Measurements from ENCODE around the gene OMP.
A peak's percentile ranks its signal among the peaks of the same experiment; 100 is the strongest.

OMP gene

DNA sequence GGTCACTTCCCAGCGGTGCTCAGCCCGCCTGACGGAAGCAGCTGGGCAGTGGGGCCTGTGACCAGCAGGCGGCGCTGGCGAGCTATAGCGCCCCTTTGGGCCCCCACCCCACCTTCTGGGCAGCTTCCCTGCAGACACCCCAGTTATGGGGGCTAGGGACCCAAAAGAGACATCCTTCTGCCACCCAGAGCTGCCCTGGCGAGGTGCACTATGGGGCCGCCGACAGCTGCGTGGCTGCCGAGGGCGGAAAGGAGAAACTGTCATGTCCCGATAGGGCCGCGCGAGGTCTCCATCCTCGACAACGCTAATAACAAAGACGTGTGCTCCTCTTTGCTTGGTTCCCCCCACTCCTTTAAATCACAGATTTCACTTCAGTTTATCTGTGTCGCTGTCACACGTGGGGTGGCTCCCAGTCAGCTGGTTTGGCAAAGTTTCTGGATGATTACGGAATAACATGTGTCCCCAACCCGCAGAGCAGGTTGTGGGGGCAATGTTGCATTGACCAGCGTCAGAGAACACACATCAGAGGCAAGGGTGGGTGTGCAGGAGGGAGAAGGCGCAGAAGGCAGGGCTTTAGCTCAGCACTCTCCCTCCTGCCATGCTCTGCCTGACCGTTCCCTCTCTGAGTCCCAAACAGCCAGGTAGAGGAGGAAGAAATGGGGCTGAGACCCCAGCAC, 24.7 kb downstream of the OMP start:
- Histone ChIP-seq H3K9ac (ENCODE audit: low read depth in 1 of 2, low read length in 2 of 2) (peak overlapping the region; percentile 47 to 55), H3K36me3 (ENCODE audit: control insufficient read depth in 2 of 2, insufficient read depth in 2 of 2, low read length in 2 of 2) (peaks cover 16 to 24% of the 10 kb centered on the region in 2 donors), H3K9me3 (ENCODE audit: control insufficient read depth in 2 of 2, low read length in 2 of 2) (no peaks in the 10 kb centered on the region), H3K4me1 (ENCODE audit: control insufficient read depth in 2 of 2, insufficient read depth in 2 of 2, low read length in 2 of 2) (peaks cover 11 to 19% of the 10 kb centered on the region in 2 donors), H3K4me3 (ENCODE audit: low read length in 2 of 2) (peak overlapping the region; percentile 31 to 56), H3K27ac (ENCODE audit: low read depth in 2 of 2, low read length in 2 of 2) (no peak overlapping the region), H3K27me3 (ENCODE audit: control insufficient read depth in 2 of 2, insufficient read depth in 2 of 2, low read length in 2 of 2) (no peaks in the 10 kb centered on the region)

DNA sequence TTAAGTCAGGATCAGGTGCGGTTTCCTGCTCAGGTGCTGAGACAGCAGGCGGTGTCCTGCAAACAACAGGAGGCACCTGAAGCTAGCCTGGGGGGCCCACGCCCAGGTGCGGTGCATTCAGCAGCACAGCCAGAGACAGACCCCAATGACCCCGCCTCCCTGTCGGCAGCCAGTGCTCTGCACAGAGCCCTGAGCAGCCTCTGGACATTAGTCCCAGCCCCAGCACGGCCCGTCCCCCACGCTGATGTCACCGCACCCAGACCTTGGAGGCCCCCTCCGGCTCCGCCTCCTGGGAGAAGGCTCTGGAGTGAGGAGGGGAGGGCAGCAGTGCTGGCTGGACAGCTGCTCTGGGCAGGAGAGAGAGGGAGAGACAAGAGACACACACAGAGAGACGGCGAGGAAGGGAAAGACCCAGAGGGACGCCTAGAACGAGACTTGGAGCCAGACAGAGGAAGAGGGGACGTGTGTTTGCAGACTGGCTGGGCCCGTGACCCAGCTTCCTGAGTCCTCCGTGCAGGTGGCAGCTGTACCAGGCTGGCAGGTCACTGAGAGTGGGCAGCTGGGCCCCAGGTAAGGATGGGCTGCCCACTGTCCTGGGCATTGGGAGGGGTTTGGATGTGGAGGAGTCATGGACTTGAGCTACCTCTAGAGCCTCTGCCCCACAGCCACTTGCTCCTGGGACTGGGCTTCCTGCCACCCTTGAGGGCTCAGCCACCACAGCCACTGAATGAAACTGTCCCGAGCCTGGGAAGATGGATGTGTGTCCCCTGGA, 25.5 kb downstream of the OMP start, which contains the start of gene MYO7A:
TSS of gene MYO7A (plus strand) at position 327 of the 772 bp plus-strand sequence. CDS start 2,389 bp downstream, outside the sequence.
- peaks cover 8 to 17% of the 10 kb centered on the region in 2 donors for H3K36me3 ChIP-seq (ENCODE audit: control insufficient read depth in 2 of 2, insufficient read depth in 2 of 2, low read length in 2 of 2)
- no peaks in the 10 kb centered on the region for H3K27me3 ChIP-seq (ENCODE audit: control insufficient read depth in 2 of 2, insufficient read depth in 2 of 2, low read length in 2 of 2)
- H3K27ac ChIP-seq (ENCODE audit: low read depth in 2 of 2, low read length in 2 of 2), result no peak within 1 kb of the TSS
- H3K4me3 ChIP-seq (ENCODE audit: low read length in 2 of 2), result peak within 1 kb of the TSS; percentile 31 to 56
- H3K9ac ChIP-seq (ENCODE audit: low read depth in 1 of 2, low read length in 2 of 2), result peak within 1 kb of the TSS; percentile 47 to 55
- H3K9me3 ChIP-seq (ENCODE audit: control insufficient read depth in 2 of 2, low read length in 2 of 2), result no peaks in the 10 kb centered on the region
- peaks cover 11 to 19% of the 10 kb centered on the region in 2 donors for H3K4me1 ChIP-seq (ENCODE audit: control insufficient read depth in 2 of 2, insufficient read depth in 2 of 2, low read length in 2 of 2)

DNA sequence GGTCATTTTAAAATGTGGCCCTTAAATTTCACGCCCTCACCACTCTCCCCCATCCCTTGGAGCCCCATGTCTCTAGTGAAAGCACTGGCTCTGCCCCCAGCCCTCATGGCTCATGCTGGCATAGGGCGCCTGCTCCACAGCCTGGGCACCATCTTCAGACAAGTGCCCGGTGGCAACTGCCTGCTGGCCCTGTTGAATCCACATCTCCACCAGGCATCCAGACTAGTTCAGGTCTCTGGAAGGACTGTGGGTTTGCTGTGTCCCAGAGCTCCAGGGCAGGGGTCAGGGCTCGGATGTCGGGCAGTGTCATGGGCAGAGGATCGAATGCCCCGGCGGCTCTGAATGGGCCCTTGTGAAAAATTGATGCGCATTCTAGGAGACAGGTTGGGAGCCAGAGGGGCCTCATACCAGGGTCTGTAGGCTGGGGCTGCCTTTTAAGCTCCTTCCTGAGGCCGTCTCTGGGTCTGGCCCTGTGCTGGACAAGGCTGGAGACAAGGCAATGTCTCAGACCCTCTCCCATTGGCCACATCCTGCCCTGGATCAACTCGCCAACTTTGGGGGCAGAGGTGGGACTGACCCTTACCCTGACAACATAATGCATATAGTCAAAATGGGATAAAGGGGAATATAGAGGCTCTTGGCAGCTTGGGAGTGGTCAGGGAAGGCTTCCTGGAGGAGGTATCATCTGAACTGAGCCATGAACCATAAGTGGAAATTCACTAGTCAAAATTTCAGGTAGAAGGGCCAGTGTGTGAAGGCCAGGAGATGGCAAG, 26.6 kb downstream of the OMP start:
- Histone ChIP-seq H3K4me3 (ENCODE audit: low read length in 2 of 2) (no peak overlapping the region), H3K36me3 (ENCODE audit: control insufficient read depth in 2 of 2, insufficient read depth in 2 of 2, low read length in 2 of 2) (peaks cover 0 to 8% of the 10 kb centered on the region in 2 donors), H3K4me1 (ENCODE audit: control insufficient read depth in 2 of 2, insufficient read depth in 2 of 2, low read length in 2 of 2) (peaks cover 11 to 19% of the 10 kb centered on the region in 2 donors), H3K27me3 (ENCODE audit: control insufficient read depth in 2 of 2, insufficient read depth in 2 of 2, low read length in 2 of 2) (no peaks in the 10 kb centered on the region), H3K9me3 (ENCODE audit: control insufficient read depth in 2 of 2, low read length in 2 of 2) (no peaks in the 10 kb centered on the region), H3K27ac (ENCODE audit: low read depth in 2 of 2, low read length in 2 of 2) (no peak overlapping the region), H3K9ac (ENCODE audit: low read depth in 1 of 2, low read length in 2 of 2) (no peak overlapping the region)

DNA sequence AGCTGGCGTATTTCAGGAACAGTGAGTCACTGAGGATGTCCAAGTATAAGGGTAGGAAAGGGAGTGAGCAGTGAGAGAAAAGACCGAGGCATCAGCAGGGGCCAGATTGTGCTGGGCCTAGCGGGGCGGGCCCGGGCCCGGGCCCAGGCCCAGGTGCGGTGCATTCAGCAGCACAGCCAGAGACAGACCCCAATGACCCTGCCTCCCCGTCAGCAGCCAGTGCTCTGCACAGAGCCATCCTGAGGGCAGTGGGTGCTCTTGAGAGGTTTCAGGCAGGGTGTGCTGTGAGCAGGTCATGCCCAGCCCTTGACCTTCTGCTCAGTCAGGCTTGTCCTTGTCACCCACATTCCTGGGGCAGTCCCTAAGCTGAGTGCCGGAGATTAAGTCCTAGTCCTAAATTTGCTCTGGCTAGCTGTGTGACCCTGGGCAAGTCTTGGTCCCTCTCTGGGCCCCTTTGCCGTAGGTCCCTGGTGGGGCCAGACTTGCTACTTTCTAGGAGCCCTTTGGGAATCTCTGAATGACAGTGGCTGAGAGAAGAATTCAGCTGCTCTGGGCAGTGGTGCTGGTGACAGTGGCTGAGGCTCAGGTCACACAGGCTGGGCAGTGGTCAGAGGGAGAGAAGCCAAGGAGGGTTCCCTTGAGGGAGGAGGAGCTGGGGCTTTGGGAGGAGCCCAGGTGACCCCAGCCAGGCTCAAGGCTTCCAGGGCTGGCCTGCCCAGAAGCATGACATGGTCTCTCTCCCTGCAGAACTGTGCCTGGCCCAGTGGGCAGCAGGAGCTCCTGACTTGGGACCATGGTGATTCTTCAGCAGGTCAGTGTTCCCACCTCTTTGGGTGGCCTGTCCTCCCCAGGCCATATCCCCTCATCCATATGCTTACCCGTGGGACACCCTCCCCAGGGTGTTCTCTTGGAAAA, 27.5 kb downstream of the OMP start:
- Histone ChIP-seq H3K9me3 (ENCODE audit: control insufficient read depth in 2 of 2, low read length in 2 of 2) (no peaks in the 10 kb centered on the region), H3K27ac (ENCODE audit: low read depth in 2 of 2, low read length in 2 of 2) (no peak overlapping the region), H3K27me3 (ENCODE audit: control insufficient read depth in 2 of 2, insufficient read depth in 2 of 2, low read length in 2 of 2) (no peaks in the 10 kb centered on the region), H3K4me3 (ENCODE audit: low read length in 2 of 2) (no peak overlapping the region), H3K36me3 (ENCODE audit: control insufficient read depth in 2 of 2, insufficient read depth in 2 of 2, low read length in 2 of 2) (peaks cover 0 to 3% of the 10 kb centered on the region in 2 donors), H3K4me1 (ENCODE audit: control insufficient read depth in 2 of 2, insufficient read depth in 2 of 2, low read length in 2 of 2) (peaks cover 11 to 19% of the 10 kb centered on the region in 2 donors), H3K9ac (ENCODE audit: low read depth in 1 of 2, low read length in 2 of 2) (no peak overlapping the region)

DNA sequence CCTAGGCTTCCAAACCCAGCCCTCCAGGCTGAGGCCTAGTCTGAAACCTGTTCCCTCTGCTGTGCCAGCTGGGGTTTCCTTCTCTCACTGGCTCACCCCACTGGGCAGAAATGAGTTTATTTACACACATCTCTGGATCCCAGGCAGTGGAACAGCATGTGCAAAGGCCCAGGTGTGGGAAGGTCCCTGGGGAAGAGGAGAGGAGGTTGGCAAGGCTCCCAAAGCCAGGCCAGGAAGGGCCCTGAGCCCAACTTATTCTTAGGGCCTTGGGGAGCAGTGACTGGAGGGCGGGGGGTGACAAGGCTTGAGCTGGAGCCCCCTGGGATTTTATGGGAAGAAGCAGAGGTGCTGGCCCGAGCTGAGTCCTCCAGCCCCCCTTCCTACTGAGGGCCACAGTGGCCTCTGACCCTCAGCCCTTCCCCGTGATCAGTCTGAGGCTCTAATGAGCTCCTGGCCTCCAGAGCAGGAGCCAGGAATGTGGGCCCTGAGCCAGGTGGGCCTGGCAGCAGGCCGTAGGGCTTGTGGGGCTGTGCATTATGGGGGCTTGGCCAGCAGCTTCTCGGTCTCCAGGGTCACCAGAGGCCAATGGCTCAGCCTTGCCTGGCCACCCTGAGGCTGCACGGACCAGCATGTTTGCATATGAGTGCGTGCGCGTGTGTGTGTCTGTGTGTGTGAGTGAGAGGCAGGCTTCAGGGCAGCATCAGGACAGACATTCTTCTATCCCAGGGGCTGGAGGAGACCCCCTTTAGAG, 28.3 kb downstream of the OMP start:
- Histone ChIP-seq H3K4me1 (ENCODE audit: control insufficient read depth in 2 of 2, insufficient read depth in 2 of 2, low read length in 2 of 2) (peaks cover 11 to 19% of the 10 kb centered on the region in 2 donors), H3K27me3 (ENCODE audit: control insufficient read depth in 2 of 2, insufficient read depth in 2 of 2, low read length in 2 of 2) (no peaks in the 10 kb centered on the region), H3K27ac (ENCODE audit: low read depth in 2 of 2, low read length in 2 of 2) (no peak overlapping the region), H3K36me3 (ENCODE audit: control insufficient read depth in 2 of 2, insufficient read depth in 2 of 2, low read length in 2 of 2) (no peaks in the 10 kb centered on the region), H3K4me3 (ENCODE audit: low read length in 2 of 2) (no peak overlapping the region), H3K9ac (ENCODE audit: low read depth in 1 of 2, low read length in 2 of 2) (no peak overlapping the region), H3K9me3 (ENCODE audit: control insufficient read depth in 2 of 2, low read length in 2 of 2) (no peaks in the 10 kb centered on the region)

DNA sequence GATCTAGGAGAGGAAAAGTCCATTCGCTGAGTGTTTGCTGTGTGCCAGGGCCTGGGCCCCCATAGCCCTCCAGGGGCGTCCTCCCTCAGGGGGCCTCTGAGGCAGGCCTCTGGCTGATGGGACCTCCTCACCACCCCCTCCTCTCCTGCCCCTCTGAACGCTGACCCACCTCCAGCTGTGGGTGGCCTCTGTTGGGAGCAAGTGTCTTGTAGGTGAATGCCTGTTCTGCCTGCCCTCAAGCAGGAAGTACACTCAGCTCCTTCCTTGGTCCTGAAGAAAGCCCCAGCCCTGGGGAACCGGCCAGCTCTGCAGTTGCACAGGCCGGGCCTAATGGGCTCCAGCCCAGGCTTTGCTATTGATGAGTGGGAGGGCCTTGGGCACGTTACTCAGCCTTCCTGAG, 28.9 kb downstream of the OMP start:
- H3K9ac ChIP-seq (ENCODE audit: low read depth in 1 of 2, low read length in 2 of 2), result no peak overlapping the region
- no peaks in the 10 kb centered on the region for H3K36me3 ChIP-seq (ENCODE audit: control insufficient read depth in 2 of 2, insufficient read depth in 2 of 2, low read length in 2 of 2)
- H3K9me3 ChIP-seq (ENCODE audit: control insufficient read depth in 2 of 2, low read length in 2 of 2), result no peaks in the 10 kb centered on the region
- H3K4me3 ChIP-seq (ENCODE audit: low read length in 2 of 2), result no peak overlapping the region
- no peak overlapping the region for H3K27ac ChIP-seq (ENCODE audit: low read depth in 2 of 2, low read length in 2 of 2)
- peaks cover 11 to 17% of the 10 kb centered on the region in 2 donors for H3K4me1 ChIP-seq (ENCODE audit: control insufficient read depth in 2 of 2, insufficient read depth in 2 of 2, low read length in 2 of 2)
- peaks cover 0 to 4% of the 10 kb centered on the region in 2 donors for H3K27me3 ChIP-seq (ENCODE audit: control insufficient read depth in 2 of 2, insufficient read depth in 2 of 2, low read length in 2 of 2)

DNA sequence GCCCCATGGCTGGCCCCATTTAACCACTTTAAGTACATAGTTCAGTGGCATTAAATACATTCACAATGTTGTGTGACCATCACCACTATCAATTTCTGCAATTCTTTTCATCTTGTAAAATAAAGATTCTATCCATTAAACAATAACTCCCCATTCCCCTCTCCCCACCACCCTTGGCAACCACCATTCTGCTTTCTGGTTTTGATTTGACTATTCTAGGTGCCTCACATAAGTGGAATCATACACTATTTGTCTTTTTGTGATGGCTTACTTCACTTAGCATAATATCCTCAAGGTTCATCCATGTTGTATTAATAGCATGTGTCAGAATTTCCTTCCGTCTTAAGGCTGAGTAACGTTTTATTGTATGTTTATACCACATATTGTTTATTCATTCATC, 32.4 kb downstream of the OMP start:
- Histone ChIP-seq H3K9ac (ENCODE audit: low read depth in 1 of 2, low read length in 2 of 2) (no peak overlapping the region), H3K9me3 (ENCODE audit: control insufficient read depth in 2 of 2, low read length in 2 of 2) (no peaks in the 10 kb centered on the region), H3K27me3 (ENCODE audit: control insufficient read depth in 2 of 2, insufficient read depth in 2 of 2, low read length in 2 of 2) (peaks cover 0 to 4% of the 10 kb centered on the region in 2 donors), H3K36me3 (ENCODE audit: control insufficient read depth in 2 of 2, insufficient read depth in 2 of 2, low read length in 2 of 2) (no peaks in the 10 kb centered on the region), H3K4me1 (ENCODE audit: control insufficient read depth in 2 of 2, insufficient read depth in 2 of 2, low read length in 2 of 2) (peaks cover 0 to 8% of the 10 kb centered on the region in 2 donors), H3K27ac (ENCODE audit: low read depth in 2 of 2, low read length in 2 of 2) (no peak overlapping the region), H3K4me3 (ENCODE audit: low read length in 2 of 2) (no peak overlapping the region)

DNA sequence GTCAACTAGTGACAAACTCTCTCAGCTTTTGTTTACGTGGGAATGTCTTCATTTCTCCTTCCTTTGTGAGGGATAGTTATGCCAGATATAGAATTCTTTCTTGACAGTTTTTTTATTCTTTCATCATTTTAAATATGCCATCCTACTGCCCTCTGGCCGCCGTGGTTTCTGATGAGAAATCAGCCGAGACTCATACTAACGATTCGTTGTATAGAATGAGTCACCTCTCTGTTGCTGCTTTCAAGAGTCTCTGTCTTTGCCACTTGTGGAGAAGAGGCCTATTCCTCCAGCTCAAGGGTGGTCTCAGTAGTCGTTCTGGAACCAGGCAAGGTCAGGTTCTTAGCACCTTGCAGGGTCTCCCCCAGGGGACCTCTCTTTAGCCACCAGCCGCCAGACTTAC, 33.4 kb downstream of the OMP start:
- Histone ChIP-seq H3K4me1 (ENCODE audit: control insufficient read depth in 2 of 2, insufficient read depth in 2 of 2, low read length in 2 of 2) (peaks cover 0 to 16% of the 10 kb centered on the region in 2 donors), H3K9ac (ENCODE audit: low read depth in 1 of 2, low read length in 2 of 2) (no peak overlapping the region), H3K36me3 (ENCODE audit: control insufficient read depth in 2 of 2, insufficient read depth in 2 of 2, low read length in 2 of 2) (no peaks in the 10 kb centered on the region), H3K9me3 (ENCODE audit: control insufficient read depth in 2 of 2, low read length in 2 of 2) (no peaks in the 10 kb centered on the region), H3K27ac (ENCODE audit: low read depth in 2 of 2, low read length in 2 of 2) (no peak overlapping the region), H3K27me3 (ENCODE audit: control insufficient read depth in 2 of 2, insufficient read depth in 2 of 2, low read length in 2 of 2) (peaks cover 0 to 4% of the 10 kb centered on the region in 2 donors), H3K4me3 (ENCODE audit: low read length in 2 of 2) (no peak overlapping the region)

Measured in mucosa of rectum (tissue), 2 donors.